Trophoblast cell (in vitro differentiated cells and primary cell): Measurements from ENCODE around the gene SUPV3L1.
A peak's percentile ranks its signal among the peaks of the same experiment; 100 is the strongest.

ENCODE experiments used
- DNase-seq, 2 donors: peaks; one replicate each; pipeline ENCODE4 v3.0.0-alpha.2; 2016
- H2AFZ ChIP-seq: 2 replicates; pipeline ENCODE4 v1.6.1; 2013; ENCODE audit warnings: low read length, moderate library complexity, mild to moderate bottlenecking; ENCODE audit not compliant: insufficient read depth, poor library complexity
- H2AK5ac ChIP-seq: 2 replicates; pipeline ENCODE4 v1.6.1; 2013; ENCODE audit warnings: mild to moderate bottlenecking, low read length
- H2BK120ac ChIP-seq: 2 replicates; pipeline ENCODE4 v1.6.1; 2013; ENCODE audit warnings: low read length, mild to moderate bottlenecking, moderate library complexity; ENCODE audit not compliant: insufficient read depth, poor library complexity
- H2BK12ac ChIP-seq: 2 replicates; pipeline ENCODE4 v1.6.1; 2013; ENCODE audit warnings: mild to moderate bottlenecking, low read length, moderate library complexity
- H2BK5ac ChIP-seq: 2 replicates; pipeline ENCODE4 v1.6.1; 2013; ENCODE audit warnings: low read length, low read depth, moderate library complexity, mild to moderate bottlenecking; ENCODE audit not compliant: poor library complexity
- H3K14ac ChIP-seq: 2 replicates; pipeline ENCODE4 v1.6.1; 2013; ENCODE audit warnings: mild to moderate bottlenecking, low read length
- H3K18ac ChIP-seq: 2 replicates; pipeline ENCODE4 v1.6.1; 2013; ENCODE audit warnings: mild to moderate bottlenecking, low read length
- H3K23ac ChIP-seq: 2 replicates; pipeline ENCODE4 v1.6.1; 2013; ENCODE audit warnings: low read length
- H3K27ac ChIP-seq: 2 replicates; pipeline ENCODE4 v1.5.1; 2013; ENCODE audit warnings: low read depth, mild to moderate bottlenecking, inconsistent platforms, low read length, moderate library complexity
- H3K27me3 ChIP-seq: 2 replicates; pipeline ENCODE4 v1.6.1; 2013; ENCODE audit warnings: inconsistent platforms, mild to moderate bottlenecking, low read length, moderate library complexity; ENCODE audit not compliant: insufficient read depth
- H3K36me3 ChIP-seq, 2 experiments: 1 replicate in 1 of 2; 2 replicates in 1 of 2; pipeline ENCODE4 v1.6.1; 2013; ENCODE audit warnings: low read length in 2 of 2, mild to moderate bottlenecking in 2 of 2, moderate library complexity in 1 of 2; ENCODE audit not compliant: insufficient read depth in 2 of 2, control insufficient read depth in 1 of 2
- H3K4ac ChIP-seq: 2 replicates; pipeline ENCODE4 v1.6.1; 2013; ENCODE audit warnings: low read depth, mild to moderate bottlenecking, low read length, moderate library complexity
- H3K4me1 ChIP-seq, 2 experiments: 1 replicate in 1 of 2; 2 replicates in 1 of 2; pipeline ENCODE4 v1.6.1; 2013; ENCODE audit warnings: low read length in 2 of 2, mild to moderate bottlenecking in 2 of 2, moderate library complexity in 1 of 2; ENCODE audit not compliant: insufficient read depth in 2 of 2, control insufficient read depth in 1 of 2
- H3K4me2 ChIP-seq: 2 replicates; pipeline ENCODE4 v1.6.1; 2013; ENCODE audit warnings: inconsistent platforms, mild to moderate bottlenecking, low read length, moderate library complexity
- H3K4me3 ChIP-seq: 2 replicates; pipeline ENCODE4 v1.5.1; 2013; ENCODE audit warnings: mild to moderate bottlenecking, low read depth, low read length, inconsistent platforms
- H3K79me1 ChIP-seq: one replicate; pipeline ENCODE4 v1.6.1; 2013; ENCODE audit warnings: low read length
- H3K79me2 ChIP-seq: 2 replicates; pipeline ENCODE4 v1.6.1; 2013; ENCODE audit warnings: low read length, mild to moderate bottlenecking; ENCODE audit not compliant: control insufficient read depth, insufficient read depth, poor library complexity
- H3K9ac ChIP-seq: 2 replicates; pipeline ENCODE4 v1.6.1; 2013; ENCODE audit warnings: mild to moderate bottlenecking, low read length
- H3K9me3 ChIP-seq: 2 replicates; pipeline ENCODE4 v1.6.1; 2013; ENCODE audit warnings: low read depth, mild to moderate bottlenecking, control low read depth, inconsistent platforms, low read length; ENCODE audit not compliant: insufficient read depth
- H4K12ac ChIP-seq: 2 replicates; pipeline ENCODE4 v1.6.1; 2013; ENCODE audit warnings: low read depth, mild to moderate bottlenecking, low read length, moderate library complexity
- H4K8ac ChIP-seq: 2 replicates; pipeline ENCODE4 v1.6.1; 2013; ENCODE audit warnings: low read depth, mild to moderate bottlenecking, low read length, moderate library complexity
- H4K91ac ChIP-seq: one replicate; pipeline ENCODE4 v1.6.1; 2013; ENCODE audit warnings: low read depth, mild to moderate bottlenecking, low read length, moderate library complexity
- WGBS: extraction: QIAGEN DNeasy Blood & Tissue Kit; methylation state at CpG from one replicate; pipeline ENCODE4 v1.1.7; 2013; ENCODE audit warnings: missing lambda C conversion rate; ENCODE audit not compliant: insufficient read length, insufficient coverage; ENCODE audit errors: extremely low coverage; 5-methylcytosine and 5-hydroxymethylcytosine counted together

Gene SUPV3L1

GRCh38 chr10:69146759-69147158 is 33.3 kb upstream of the SUPV3L1 start:
- Histone ChIP-seq H3K23ac (no peak overlapping the region), H3K27ac (no peak overlapping the region), H2AFZ (no peak overlapping the region), H3K4me2 (no peak overlapping the region), H2BK12ac (no peak overlapping the region), H3K79me2 (no peaks in the 10 kb centered on the region), H2AK5ac (no peak overlapping the region), H3K18ac (no peak overlapping the region), H3K9ac (no peak overlapping the region), H4K8ac (no peak overlapping the region), H3K9me3 (no peaks in the 10 kb centered on the region), H3K14ac (no peak overlapping the region), H2BK5ac (no peak overlapping the region), H2BK120ac (no peak overlapping the region), H3K4ac (no peak overlapping the region), H4K91ac (no peak overlapping the region), H3K4me3 (no peak overlapping the region), H3K36me3 (no peaks in the 10 kb centered on the region), H4K12ac (no peak overlapping the region), H3K27me3 (no peaks in the 10 kb centered on the region), H3K4me1 (no peaks in the 10 kb centered on the region), H3K79me1 (no peaks in the 10 kb centered on the region)
- no CpG with 5 or more reads among the region's 2 CpGs for WGBS
- DNase-seq, result no peak

GRCh38 chr10:69151984-69152383 is 28.1 kb upstream of the SUPV3L1 start:
- Histone ChIP-seq H2BK12ac (no peak overlapping the region), H3K23ac (no peak overlapping the region), H3K4me3 (no peak overlapping the region), H3K36me3 (no peaks in the 10 kb centered on the region), H3K9ac (no peak overlapping the region), H3K27ac (no peak overlapping the region), H2AK5ac (no peak overlapping the region), H4K12ac (no peak overlapping the region), H4K8ac (no peak overlapping the region), H3K4me2 (no peak overlapping the region), H3K14ac (no peak overlapping the region), H4K91ac (no peak overlapping the region), H3K79me1 (no peaks in the 10 kb centered on the region), H2AFZ (no peak overlapping the region), H3K79me2 (no peaks in the 10 kb centered on the region), H3K4me1 (peaks cover 0 to 2% of the 10 kb centered on the region in 2 experiments), H3K9me3 (no peaks in the 10 kb centered on the region), H3K27me3 (no peaks in the 10 kb centered on the region), H2BK120ac (no peak overlapping the region), H2BK5ac (no peak overlapping the region), H3K18ac (no peak overlapping the region), H3K4ac (no peak overlapping the region)
- no CpG with 5 or more reads among the region's 3 CpGs for WGBS
- DNase-seq, result no peak

- no peak for DNase-seq
These were observed 26.8 kb upstream of the SUPV3L1 start for GRCh38 chr10:69153227-69153626.

GRCh38 chr10:69160809-69161241 is 19.2 kb upstream of the SUPV3L1 start:
- Histone ChIP-seq H2BK12ac (no peak overlapping the region), H2AK5ac (no peak overlapping the region), H3K4ac (no peak overlapping the region), H2BK120ac (no peak overlapping the region), H3K79me1 (no peaks in the 10 kb centered on the region), H3K23ac (no peak overlapping the region), H4K12ac (no peak overlapping the region), H3K14ac (no peak overlapping the region), H3K27me3 (no peaks in the 10 kb centered on the region), H4K91ac (no peak overlapping the region), H3K18ac (no peak overlapping the region), H3K79me2 (no peaks in the 10 kb centered on the region), H3K4me3 (no peak overlapping the region), H3K9ac (no peak overlapping the region), H4K8ac (no peak overlapping the region), H3K4me2 (no peak overlapping the region), H3K4me1 (no peaks in the 10 kb centered on the region), H3K36me3 (peaks cover 12 to 14% of the 10 kb centered on the region in 2 experiments), H2AFZ (no peak overlapping the region), H3K27ac (no peak overlapping the region), H3K9me3 (no peaks in the 10 kb centered on the region), H2BK5ac (no peak overlapping the region)
- no CpG with 5 or more reads among the region's 2 CpGs for whole genome bisulfite sequencing
- peak in 1 of 2 donors; percentile 16 for DNase-seq

More at GRCh38 chr10:69153227-69153626, 26.8 kb upstream of the SUPV3L1 start:
- no peak overlapping the region for H4K8ac ChIP-seq
- H3K36me3 ChIP-seq, result no peaks in the 10 kb centered on the region
- H2BK5ac ChIP-seq, result no peak overlapping the region
- no peak overlapping the region for H2AFZ ChIP-seq
- H3K4me1 ChIP-seq, result peaks cover 0 to 2% of the 10 kb centered on the region in 2 experiments
- H3K14ac ChIP-seq, result no peak overlapping the region
- H4K12ac ChIP-seq, result no peak overlapping the region
- H3K27me3 ChIP-seq, result no peaks in the 10 kb centered on the region
- H3K9ac ChIP-seq, result no peak overlapping the region
- no peaks in the 10 kb centered on the region for H3K79me1 ChIP-seq
- H3K4me2 ChIP-seq, result no peak overlapping the region
- no peak overlapping the region for H4K91ac ChIP-seq
- no peak overlapping the region for H2BK120ac ChIP-seq
- no peak overlapping the region for H2AK5ac ChIP-seq
- no CpG with 5 or more reads among the region's 6 CpGs for WGBS
- no peak overlapping the region for H3K4me3 ChIP-seq
- H3K23ac ChIP-seq, result no peak overlapping the region
- no peaks in the 10 kb centered on the region for H3K79me2 ChIP-seq
- H3K9me3 ChIP-seq, result no peaks in the 10 kb centered on the region
- H3K4ac ChIP-seq, result no peak overlapping the region
- H2BK12ac ChIP-seq, result no peak overlapping the region
- no peak overlapping the region for H3K18ac ChIP-seq
- H3K27ac ChIP-seq, result no peak overlapping the region
